GM18867 (cell line): ENCODE measurements around the gene FKBP2.

Source experiments
- ATAC-seq: cut with Tn5 transposase; IDR thresholded peaks from one replicate; pipeline ENCODE4 v1.9.1; 2021; ENCODE audit warnings: mild to moderate bottlenecking, moderate library complexity; ENCODE audit not compliant: unreplicated experiment

Gene FKBP2

GRCh38 chr11:64262271-64263002 is 21.5 kb downstream of the FKBP2 start:
- ATAC-seq: no peak

- ATAC-seq: no peak
Observed at GRCh38 chr11:64263021-64263946, 22.4 kb downstream of the FKBP2 start.

GRCh38 chr11:64263947-64264317 is 23.0 kb downstream of the FKBP2 start:
- ATAC-seq: no peak

GRCh38 chr11:64264371-64264852 is 23.5 kb downstream of the FKBP2 start:
- no peak for ATAC-seq

- no peak for ATAC-seq
Observed at GRCh38 chr11:64265176-64266160, 24.6 kb downstream of the FKBP2 start.

GRCh38 chr11:64266339-64266738 is 25.4 kb downstream of the FKBP2 start:
- ATAC-seq: no peak

GRCh38 chr11:64267207-64267945 is 26.5 kb downstream of the FKBP2 start:
- no peak for ATAC-seq

- ATAC-seq: no peak
Observed at GRCh38 chr11:64268025-64268892, 27.4 kb downstream of the FKBP2 start.

- no peak for ATAC-seq
Observed at GRCh38 chr11:64268893-64269539, 28.1 kb downstream of the FKBP2 start.

GRCh38 chr11:64269540-64270220 is 28.8 kb downstream of the FKBP2 start:
- peak; percentile 69 for ATAC-seq

- ATAC-seq: no peak
Observed at GRCh38 chr11:64275031-64275800, 34.3 kb downstream of the FKBP2 start.

GRCh38 chr11:64275841-64276240 is 34.9 kb downstream of the FKBP2 start:
- no peak for ATAC-seq

DNA sequence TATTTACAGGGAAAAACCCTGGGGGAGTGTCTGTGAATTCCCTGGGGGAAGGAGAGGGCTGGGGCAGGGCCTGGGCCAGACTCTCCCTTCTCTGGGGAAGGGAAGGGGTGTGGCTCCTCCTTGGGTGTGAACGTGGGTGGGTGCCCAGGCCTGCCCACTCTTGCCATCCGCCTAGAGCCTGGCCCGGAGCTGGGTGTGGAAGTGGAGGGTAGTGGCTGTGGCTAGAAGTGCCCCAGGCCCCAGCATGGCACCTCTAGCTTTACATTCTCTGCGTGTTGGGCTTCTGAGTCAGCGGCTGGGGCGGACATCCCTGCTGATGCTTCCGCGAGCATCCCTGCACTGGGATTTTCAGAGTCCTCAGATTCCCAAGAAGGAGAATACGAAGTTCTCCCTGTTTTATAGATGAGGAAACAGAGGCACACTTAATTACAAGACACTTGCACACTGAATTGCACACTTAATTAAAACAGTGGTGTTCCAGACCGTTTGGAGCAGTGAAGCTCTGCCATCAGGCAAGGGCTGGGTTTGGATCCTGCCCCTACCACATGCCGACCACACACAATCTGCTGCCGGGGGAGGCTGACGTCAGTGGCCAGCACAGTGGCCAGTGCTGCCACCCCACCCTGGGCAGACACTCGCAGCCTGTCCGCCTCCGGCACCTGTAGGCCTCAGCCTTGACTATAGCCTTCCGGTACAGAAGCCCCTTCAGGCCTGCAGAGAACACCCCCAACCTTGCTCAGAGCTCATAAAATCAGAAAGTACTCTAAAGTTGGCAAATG is 35.9 kb downstream of the FKBP2 start:
- ATAC-seq: no peak

DNA sequence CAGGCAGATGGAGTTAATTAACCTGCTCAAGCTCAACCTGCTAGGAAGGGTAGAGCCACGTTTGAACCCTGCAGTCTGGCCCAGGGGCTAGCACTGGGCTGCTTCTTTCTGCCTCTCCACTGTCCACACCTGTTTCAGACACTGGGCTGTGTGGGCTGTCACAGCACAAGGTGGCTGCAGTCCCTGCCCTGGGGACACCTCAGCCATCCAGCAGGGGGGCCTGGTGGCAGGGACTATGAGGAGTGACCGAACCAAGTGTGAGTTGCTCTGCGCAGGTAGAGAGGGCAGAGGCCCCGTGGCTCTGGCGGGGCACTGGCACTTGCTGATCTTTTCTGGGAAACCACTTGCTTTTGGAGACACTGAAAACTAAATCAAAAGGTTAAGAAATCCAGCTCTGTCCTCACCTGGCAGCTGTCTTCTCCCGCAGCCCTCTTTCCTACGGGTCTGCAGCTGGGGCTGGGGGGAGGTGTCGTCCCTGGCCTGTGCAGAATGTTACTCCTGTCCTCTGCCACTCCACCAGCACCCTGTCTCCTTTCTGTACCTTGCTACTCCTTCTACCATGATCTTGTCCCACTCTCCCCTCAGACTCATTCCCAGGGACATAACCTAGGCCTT is 37.8 kb downstream of the FKBP2 start:
- ATAC-seq: no peak

GRCh38 chr11:64281957-64282770 is 41.3 kb downstream of the FKBP2 start:
- ATAC-seq: no peak
